Stimulated activated CD8-positive, alpha-beta memory T cell treated with anti-CD3 and anti-CD28 coated beads, Interleukin-4, amount 100 ng/mL, for 1 hour (primary cell): Measurements from ENCODE around the gene CTTNBP2NL.
"Not testable (repeated sequence)": the region's sequence is repeated elsewhere in the genome, so short reads cannot be mapped to it uniquely, and the experiment has no call there.

Experiments
- DNase-seq, 2 donors: peaks; one replicate each; pipeline ENCODE4 v3.0.0-alpha.2; 2020; ENCODE audit warnings: low read depth in 2 of 2, low spot score in 1 of 2

CTTNBP2NL gene

GRCh38 chr1:112460615-112461014 lies 64.6 kb downstream of the CTTNBP2NL start:
- no peak for DNase-seq

GRCh38 chr1:112461200-112461871 lies 65.3 kb downstream of the CTTNBP2NL start:
- DNase-seq = no peak

GRCh38 chr1:112462953-112463279 lies 66.9 kb downstream of the CTTNBP2NL start:
- DNase-seq = no peak

GRCh38 chr1:112464501-112464900 lies 68.5 kb downstream of the CTTNBP2NL start:
- no peak for DNase-seq

GRCh38 chr1:112465122-112465521 lies 69.1 kb downstream of the CTTNBP2NL start:
- DNase-seq = no peak

GRCh38 chr1:112466078-112466660 lies 70.2 kb downstream of the CTTNBP2NL start:
- peak; percentile 56 to 69 for DNase-seq

- not testable (repeated sequence) for DNase-seq
Observed at GRCh38 chr1:112470324-112470723, 74.3 kb downstream of the CTTNBP2NL start.

- no peak for DNase-seq
Observed at GRCh38 chr1:112470966-112471365, 75.0 kb downstream of the CTTNBP2NL start.

GRCh38 chr1:112472142-112472541 lies 76.1 kb downstream of the CTTNBP2NL start:
- no peak for DNase-seq

GRCh38 chr1:112477550-112477949 lies 81.5 kb downstream of the CTTNBP2NL start:
- DNase-seq = no peak

GRCh38 chr1:112478314-112478713 lies 82.3 kb downstream of the CTTNBP2NL start:
- no peak for DNase-seq

GRCh38 chr1:112486063-112486462 lies 90.0 kb downstream of the CTTNBP2NL start:
- DNase-seq = not testable (repeated sequence)

GRCh38 chr1:112487686-112488085 lies 91.7 kb downstream of the CTTNBP2NL start:
- DNase-seq = not testable (repeated sequence)

GRCh38 chr1:112488141-112488540 lies 92.1 kb downstream of the CTTNBP2NL start:
- DNase-seq = no peak

GRCh38 chr1:112492076-112492475 lies 96.1 kb downstream of the CTTNBP2NL start:
- no peak for DNase-seq

- no peak for DNase-seq
Observed at GRCh38 chr1:112493351-112493750, 97.3 kb downstream of the CTTNBP2NL start.

GRCh38 chr1:112496290-112496689 lies 100.3 kb downstream of the CTTNBP2NL start:
- DNase-seq = no peak

GRCh38 chr1:112501810-112502641 lies 106.0 kb downstream of the CTTNBP2NL start:
- DNase-seq = peak; percentile 11 to 27

GRCh38 chr1:112502826-112503225 lies 106.8 kb downstream of the CTTNBP2NL start:
- DNase-seq = no peak

GRCh38 chr1:112504001-112504660 lies 108.1 kb downstream of the CTTNBP2NL start:
- DNase-seq = no peak

GRCh38 chr1:112504661-112505399 lies 108.8 kb downstream of the CTTNBP2NL start:
- no peak for DNase-seq
